GM19328 (cell line): ENCODE data around the gene RLBP1.

ENCODE experiments used
- ATAC-seq: cut with Tn5 transposase; IDR thresholded peaks from one replicate; pipeline ENCODE4 v1.9.1; 2021; ENCODE audit warnings: mild to moderate bottlenecking, moderate library complexity; ENCODE audit not compliant: unreplicated experiment

Gene RLBP1

GRCh38 chr15:89206908-89207331 lies 14.5 kb downstream of the RLBP1 start:
- no peak for ATAC-seq

GRCh38 chr15:89205991-89206585 lies 15.3 kb downstream of the RLBP1 start:
- ATAC-seq: no peak

- ATAC-seq: no peak
Observed at GRCh38 chr15:89203705-89204273, 17.6 kb downstream of the RLBP1 start.

GRCh38 chr15:89201465-89202005 lies 19.8 kb downstream of the RLBP1 start:
- ATAC-seq: no peak

- ATAC-seq: no peak
Observed at GRCh38 chr15:89200182-89200581, 21.2 kb downstream of the RLBP1 start.

GRCh38 chr15:89199746-89200145 lies 21.6 kb downstream of the RLBP1 start:
- no peak for ATAC-seq

- ATAC-seq: no peak
Observed at GRCh38 chr15:89198934-89199333, 22.4 kb downstream of the RLBP1 start.

GRCh38 chr15:89198196-89198595 lies 23.2 kb downstream of the RLBP1 start:
- no peak for ATAC-seq

GRCh38 chr15:89197503-89197971 lies 23.8 kb downstream of the RLBP1 start:
- ATAC-seq: no peak

GRCh38 chr15:89196994-89197393 lies 24.4 kb downstream of the RLBP1 start:
- ATAC-seq: no peak

GRCh38 chr15:89196241-89196640 lies 25.1 kb downstream of the RLBP1 start:
- ATAC-seq: no peak

- no peak for ATAC-seq
Observed at GRCh38 chr15:89195836-89196235, 25.5 kb downstream of the RLBP1 start.

- no peak for ATAC-seq
Observed at GRCh38 chr15:89194608-89195007, 26.8 kb downstream of the RLBP1 start.

- ATAC-seq: no peak
Observed at GRCh38 chr15:89192766-89193165, 28.6 kb downstream of the RLBP1 start.

- ATAC-seq: no peak
Observed at GRCh38 chr15:89192136-89192535, 29.2 kb downstream of the RLBP1 start.

- no peak for ATAC-seq
Observed at GRCh38 chr15:89187986-89188514, 33.3 kb downstream of the RLBP1 start.

GRCh38 chr15:89187301-89187985 lies 33.9 kb downstream of the RLBP1 start:
- no peak for ATAC-seq

GRCh38 chr15:89186803-89187202 lies 34.6 kb downstream of the RLBP1 start:
- ATAC-seq: no peak

- ATAC-seq: no peak
Observed at GRCh38 chr15:89184886-89185526, 36.4 kb downstream of the RLBP1 start.

- no peak for ATAC-seq
Observed at GRCh38 chr15:89184357-89184756, 37.0 kb downstream of the RLBP1 start.
